ENCODE measurements around the gene NELFA. TPM values are rescaled to one million over a fixed set of nuclear protein-coding genes. Genes with fewer than 3 reads are reported as not detected.

Gene NELFA
- total and polyA plus RNA-seq, 10 of the 15 experiments (the other 5 are each of a cell fraction or from before 2014, with no cell fraction given): 0.39 to 38.6 (median 16.7) TPM

GRCh38 chr4:1964443-1964842 is 44.3 kb downstream of the NELFA start:
- 97% methylated on average over 6 of the region's 6 CpGs for WGBS (ENCODE audit: insufficient coverage, insufficient replicate concordance, low lambda C conversion rate, missing lambda C conversion rate)
- Histone ChIP-seq H3K4me1 (ENCODE audit: control insufficient read depth, insufficient read depth, low read length) (no peaks in the 10 kb centered on the region), H3K4me3 (no peak overlapping the region), H3K9ac (ENCODE audit: control insufficient read depth, insufficient read depth, low read length) (no peak overlapping the region), H3K27me3 (replicated peaks in 1 of 2; ENCODE audit: control insufficient read depth in 2 of 2, insufficient read depth in 2 of 2, low read length in 1 of 2) (no peaks in the 10 kb centered on the region), H3K4me2 (ENCODE audit: control insufficient read depth, insufficient read depth) (no peak overlapping the region), H3K9me3 (replicated peaks; ENCODE audit: control insufficient read depth, insufficient read depth, low read length) (no peaks in the 10 kb centered on the region; the same call in 2 of the 3 replicates), H2AFZ (ENCODE audit: control insufficient read depth, low read depth, low read length) (no peak overlapping the region), H3K27ac (ENCODE audit: control insufficient read depth, insufficient read depth) (no peak overlapping the region), H4K20me1 (ENCODE audit: control insufficient read depth, insufficient read depth) (no peaks in the 10 kb centered on the region), H3K79me2 (ENCODE audit: control insufficient read depth, insufficient read depth, low read length) (no peaks in the 10 kb centered on the region), H3K36me3 (ENCODE audit: control insufficient read depth in 2 of 2, insufficient read depth in 2 of 2, low read length in 1 of 2) (peaks cover 29 to 62% of the 10 kb centered on the region in 2 experiments)
- BruUV-seq (replicated peaks): no TSS peak
- ChIA-PET POLR2A (no interaction called here), RAD21 (ENCODE audit: unreplicated experiment) (no interaction called here), SMC1A (ENCODE audit: uncharacterized antibody, unreplicated experiment) (no interaction called here), CTCF (no interaction called here)
- FAIRE-seq: no peak
- DNase-seq (ENCODE audit: low read depth, low spot score): no peak
- intact Hi-C loops (cut with micrococcal nuclease; ENCODE audit: unreplicated experiment): no loop called here
- in situ Hi-C loops (cut with MboI): no loop called here
- ATAC-seq: no peak
- TF ChIP-seq HCFC1 (IDR thresholded peaks at IDR 0.05; ENCODE audit: low read length) (no peak), FOXM1 (IDR thresholded peaks at IDR 0.05; ENCODE audit: low read depth, low read length) (no peak), CHD4 (IDR thresholded peaks at IDR 0.05) (no peak), ELK1 (IDR thresholded peaks at IDR 0.05; ENCODE audit: low read depth, low read length) (no peak), PRDM15 (CRISPR knock-in tag; IDR thresholded peaks at IDR 0.05) (no peak), IKZF2 (IDR thresholded peaks at IDR 0.05) (no peak), TCF7 (IDR thresholded peaks at IDR 0.05; ENCODE audit: borderline replicate concordance) (no peak), SREBF2 (IDR thresholded peaks at IDR 0.05; ENCODE audit: low read length) (no peak), ZNF207 (IDR thresholded peaks at IDR 0.05; ENCODE audit: borderline replicate concordance) (no peak), ATF7 (IDR thresholded peaks at IDR 0.05; ENCODE audit: low read depth) (no peak), ASH2L (IDR thresholded peaks at IDR 0.05; ENCODE audit: borderline replicate concordance, low read depth) (no peak), SPI1 (IDR thresholded peaks at IDR 0.05; ENCODE audit: borderline replicate concordance, insufficient read depth, low read depth, low read length) (no peak), ZBTB4 (CRISPR knock-in tag; IDR thresholded peaks at IDR 0.05) (no peak), CREM (IDR thresholded peaks at IDR 0.05; ENCODE audit: low read depth) (no peak), BACH1 (IDR thresholded peaks at IDR 0.05; ENCODE audit: borderline replicate concordance) (no peak), SKIL (IDR thresholded peaks at IDR 0.05; ENCODE audit: low read depth, poor library complexity, severe bottlenecking) (no peak)

All from GM12878 (cell line).